Stimulated activated CD4-positive, alpha-beta T cell treated with anti-CD3 and anti-CD28 coated beads, Interleukin-15, amount 100 ng/mL, for 48 hours (primary cell): Measurements from ENCODE around the gene HACL1.

Experiments used
- DNase-seq, 2 donors: peaks; one replicate each; pipeline ENCODE4 v3.0.0-alpha.2; 2020; ENCODE audit warnings: low read depth in 2 of 2

HACL1 gene

GRCh38 chr3:15601399-15602145, at the start of gene HACL1, which contains the start of gene BTD:
TSS of gene HACL1 (minus strand) at chr3:15601569. CDS start at chr3:15601463, 106 bp downstream.
TSS of gene BTD (plus strand) at chr3:15601745. CDS start at chr3:15635440, 33,695 bp downstream.
- DNase-seq, result peak; percentile 97

GRCh38 chr3:15649858-15650257, 48.5 kb upstream of the HACL1 start:
- no peak for DNase-seq

- DNase-seq, result no peak
Observed at GRCh38 chr3:15649341-15649740, 48.0 kb upstream of the HACL1 start.

- DNase-seq, result peak in 1 of 2 donors; percentile 32
Observed at GRCh38 chr3:15647611-15648167, 46.3 kb upstream of the HACL1 start.

GRCh38 chr3:15646851-15647511, 45.6 kb upstream of the HACL1 start:
- no peak for DNase-seq

DNA sequence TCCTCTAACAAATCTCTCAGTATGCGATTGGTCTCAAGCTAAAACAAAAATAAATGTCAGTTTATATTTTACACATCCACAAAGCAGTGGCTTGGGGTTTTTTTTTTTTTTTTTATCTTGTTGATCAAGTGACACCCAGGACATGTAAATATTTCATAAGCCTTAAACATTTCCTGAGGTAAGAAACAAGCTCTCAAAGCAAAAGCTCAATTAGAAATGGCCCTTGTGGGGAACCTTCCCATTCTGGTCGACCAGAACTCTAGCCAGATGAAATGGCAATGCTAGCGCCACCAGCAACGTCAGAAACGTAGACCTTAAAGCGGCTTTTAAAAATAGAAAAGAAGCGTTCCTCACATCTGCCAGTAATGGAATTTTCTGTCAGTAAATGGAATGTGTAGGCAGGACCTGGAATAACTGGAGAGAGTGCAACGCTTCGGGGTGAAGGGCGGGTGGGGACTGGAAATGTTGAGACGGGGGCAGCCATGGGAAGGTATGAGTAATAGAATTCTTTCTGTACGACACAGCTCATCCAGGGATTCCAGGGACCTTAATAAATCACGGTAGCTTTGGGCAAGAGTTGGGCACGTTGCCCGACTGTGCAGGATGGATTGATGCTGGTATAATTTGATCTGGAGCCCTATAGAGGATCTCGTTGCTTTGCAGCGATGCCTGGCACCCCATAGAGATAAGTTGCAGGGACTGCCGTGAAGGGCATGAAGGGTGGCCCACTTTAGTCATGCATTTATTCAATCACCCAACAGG, 44.6 kb upstream of the HACL1 start:
- DNase-seq, result no peak

- no peak for DNase-seq
Observed at GRCh38 chr3:15645246-15645645, 43.9 kb upstream of the HACL1 start.

GRCh38 chr3:15638891-15639262, 37.5 kb upstream of the HACL1 start:
- DNase-seq, result no peak

DNA sequence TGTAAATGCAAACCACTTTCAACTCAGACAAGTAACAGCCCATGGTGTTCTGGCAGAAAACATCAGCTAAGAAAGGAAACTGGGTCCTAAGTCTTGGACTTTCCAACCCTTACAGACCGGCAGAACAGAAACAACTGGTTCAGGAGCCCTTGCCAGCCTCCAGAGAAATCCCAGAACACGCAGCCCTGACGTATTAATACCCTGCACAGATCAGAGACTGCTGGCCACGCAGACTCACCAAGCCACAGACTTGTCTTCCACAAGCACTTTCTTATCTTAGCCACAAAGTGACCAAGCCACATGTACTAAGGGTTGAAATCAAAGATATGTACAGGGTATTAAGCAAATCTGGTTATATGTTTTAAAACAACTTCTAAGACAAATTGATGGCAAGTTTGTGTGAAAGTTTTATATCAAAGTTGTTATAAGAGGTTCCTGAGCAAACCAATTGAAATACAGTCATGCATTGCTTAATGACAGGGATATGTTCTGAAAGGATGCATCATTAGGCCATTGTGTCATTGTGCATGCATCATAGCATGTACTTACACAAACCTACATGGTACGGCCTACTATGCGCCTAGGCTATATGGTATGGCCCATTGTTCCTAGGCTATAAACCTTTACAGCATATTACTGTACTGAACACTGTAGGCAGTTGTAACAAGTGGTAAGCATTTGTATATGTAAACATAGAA, 37.0 kb upstream of the HACL1 start:
- no peak for DNase-seq

- no peak for DNase-seq
Observed at GRCh38 chr3:15637131-15637951, 36.0 kb upstream of the HACL1 start.

- DNase-seq, result peak in 1 of 2 donors; percentile 35
Observed at GRCh38 chr3:15636028-15636709, 34.8 kb upstream of the HACL1 start.

GRCh38 chr3:15635121-15635661, 33.8 kb upstream of the HACL1 start:
- DNase-seq, result no peak

DNA sequence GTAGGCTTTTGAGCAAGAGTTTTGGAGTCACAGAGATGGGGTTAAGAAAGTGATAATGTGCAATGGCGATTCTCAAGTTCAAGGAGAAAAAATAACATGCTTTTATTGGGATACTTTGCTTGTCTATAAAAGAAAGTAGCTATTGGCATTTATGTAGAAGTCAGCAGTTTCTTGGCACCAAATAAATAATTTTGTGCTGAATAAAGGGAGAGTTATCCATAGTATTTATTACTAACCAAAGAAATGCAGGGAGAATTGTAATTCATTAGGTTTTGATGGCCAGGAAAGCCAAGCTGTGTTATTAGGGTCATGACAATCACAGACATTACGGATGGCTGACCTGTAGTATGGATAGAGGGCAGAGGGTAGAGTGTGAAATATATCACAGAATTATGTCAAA, 33.3 kb upstream of the HACL1 start:
- DNase-seq, result no peak

DNA sequence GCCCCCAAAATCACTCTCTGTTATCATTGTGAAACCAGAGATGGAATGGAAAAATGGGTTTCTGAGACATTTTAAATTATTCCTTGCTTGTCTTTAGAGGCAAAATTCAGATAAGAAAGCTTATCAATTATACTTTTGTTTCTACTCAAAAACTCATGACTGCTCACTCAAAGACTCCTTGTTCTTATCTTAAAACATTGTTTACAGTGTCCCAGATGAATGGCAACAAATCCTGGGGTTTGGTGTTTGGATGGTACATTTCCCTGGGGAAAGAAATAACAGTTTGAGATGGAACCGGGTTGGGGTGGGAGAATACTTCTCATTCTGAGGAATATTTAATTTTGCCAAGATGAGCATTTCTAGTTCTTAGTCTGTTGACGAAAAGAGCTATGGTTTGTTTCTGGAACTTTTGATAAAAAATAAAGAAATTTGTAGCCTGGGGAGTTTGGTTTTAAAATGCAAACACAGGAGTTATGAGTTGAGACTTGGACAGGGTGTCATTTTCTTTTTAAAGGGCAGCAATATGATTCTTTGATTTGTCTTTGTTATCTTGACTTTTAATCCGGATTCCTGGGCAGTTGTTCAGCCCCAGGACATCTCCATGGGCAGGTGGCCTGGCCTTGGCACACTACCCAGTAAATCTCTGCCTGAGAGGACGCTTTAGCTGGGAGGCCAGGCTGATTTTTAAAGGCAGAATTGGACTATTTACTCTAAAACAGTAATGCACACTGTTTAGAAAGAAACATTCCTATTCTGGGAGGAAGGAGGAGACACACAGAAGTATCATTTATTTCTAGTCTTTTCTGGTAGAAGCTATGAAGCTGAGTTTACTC, 32.6 kb upstream of the HACL1 start:
- DNase-seq, result no peak

DNA sequence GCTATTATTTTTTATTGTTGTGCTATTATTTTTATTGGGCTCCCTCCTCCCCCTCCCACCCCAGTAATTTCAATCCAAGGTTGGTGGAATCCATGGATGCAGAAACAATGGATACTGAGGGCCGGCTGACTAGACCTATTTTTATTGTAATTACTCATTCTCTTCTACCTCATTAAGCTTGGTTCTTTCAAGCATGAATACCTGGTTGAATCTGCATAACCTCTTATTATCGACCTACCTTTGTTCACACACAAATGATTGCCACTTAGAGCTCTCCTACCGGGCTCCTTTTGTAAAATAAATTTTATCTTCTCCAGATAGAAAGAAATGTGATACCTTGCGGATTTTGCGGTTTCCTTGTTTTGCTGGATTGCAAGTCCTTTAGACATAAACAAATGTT, 31.8 kb upstream of the HACL1 start:
- DNase-seq, result no peak

DNA sequence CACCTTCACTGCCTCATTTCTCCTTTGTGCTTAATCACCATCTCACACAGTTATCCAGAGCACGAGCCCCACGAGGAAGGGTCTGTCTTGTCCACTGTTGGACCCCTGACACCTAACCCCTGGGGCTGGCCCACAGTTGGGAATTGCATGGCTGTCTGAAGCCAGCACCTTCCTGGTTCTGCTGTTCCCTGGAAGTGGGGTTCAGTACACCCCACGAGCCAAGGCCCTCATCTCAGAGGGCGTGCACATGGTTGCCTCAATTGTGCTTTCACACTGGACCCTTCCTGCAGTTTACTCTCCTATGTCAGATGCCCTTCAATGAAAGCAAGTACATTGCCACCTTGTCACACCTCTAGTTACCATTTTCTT, 30.8 kb upstream of the HACL1 start:
- no peak for DNase-seq

- DNase-seq, result no peak
Observed at GRCh38 chr3:15631426-15632211, 30.2 kb upstream of the HACL1 start.

GRCh38 chr3:15630646-15631350, 29.4 kb upstream of the HACL1 start:
- DNase-seq, result no peak
